ENCODE results near the gene RPS2.

- no peak for TF ChIP-seq CREB1 (CRISPR knock-in tag; IDR thresholded peaks at IDR 0.05)
- TF ChIP-seq NFYB (CRISPR knock-in tag; conservative IDR thresholded peaks at IDR 0.05; ENCODE audit: low read depth), result no peak
- TF ChIP-seq ZNF416 (CRISPR knock-in tag; IDR thresholded peaks at IDR 0.05), result no peak
- TF ChIP-seq CTCF (IDR thresholded peaks at IDR 0.05), result no peak
- no peak for TF ChIP-seq JUN (CRISPR knock-in tag; IDR thresholded peaks at IDR 0.05)
- no peak for TF ChIP-seq USF2 (CRISPR knock-in tag; IDR thresholded peaks at IDR 0.05)
- no peak for TF ChIP-seq NR3C1 (CRISPR knock-in tag; conservative IDR thresholded peaks at IDR 0.05; ENCODE audit: low read depth)
- no peak for TF ChIP-seq CDX4 (CRISPR knock-in tag; IDR thresholded peaks at IDR 0.05; ENCODE audit: borderline replicate concordance)
- no peak for TF ChIP-seq USF1 (CRISPR knock-in tag; IDR thresholded peaks at IDR 0.05)
- no peak for TF ChIP-seq GABPB1 (CRISPR knock-in tag; IDR thresholded peaks at IDR 0.05)
- no peak for TF ChIP-seq ELF4 (CRISPR knock-in tag; IDR thresholded peaks at IDR 0.05; ENCODE audit: low read depth)
- TF ChIP-seq AFF4 (CRISPR knock-in tag; IDR thresholded peaks at IDR 0.05; ENCODE audit: borderline replicate concordance), result no peak
- TF ChIP-seq ATF1 (CRISPR knock-in tag; IDR thresholded peaks at IDR 0.05), result no peak
Measured at GRCh38 chr16:1918351-1919326, 46.0 kb downstream of the RPS2 start, which contains the start of gene HS3ST6.
